Peyer's patch (tissue), 4 donors: Measurements from ENCODE around the gene GHITM.
"Not testable (repeated sequence)": the region's sequence is repeated elsewhere in the genome, so short reads cannot be mapped to it uniquely, and the experiment has no call there.

Experiments
- CTCF ChIP-seq, 6 experiments: fragments of 450-650 bp in 4 of 6; fragments of 200-600 bp in 2 of 6; sonication (generic) in 1 of 6; IDR thresholded peaks; one replicate each; pipeline ENCODE4 v1.5.1; 2017 to 2019; ENCODE audit warnings: antibody characterized with exemption in 6 of 6, mild to moderate bottlenecking in 3 of 6, moderate library complexity in 1 of 6
- POLR2A ChIP-seq, 2 donors: fragments of 450-650 bp; IDR thresholded peaks; one replicate each; pipeline ENCODE4 v1.5.1; 2017; ENCODE audit warnings: antibody characterized with exemption in 2 of 2, mild to moderate bottlenecking in 2 of 2, moderate library complexity in 2 of 2

GRCh38 chr10:84148006-84148597, 8.8 kb downstream of the GHITM start:
- peak; percentile 60 to 78 (median 71) for TF ChIP-seq CTCF (IDR thresholded peaks at IDR 0.05)
- TF ChIP-seq POLR2A (IDR thresholded peaks at IDR 0.05), result not testable (repeated sequence)
